MM.1S (cell line): ENCODE measurements around the gene CPSF2.

ENCODE experiments used
- EZH2 ChIP-seq: fragments of 300-600 bp; sonication (generic); optimal IDR thresholded peaks from 2 replicates; pipeline ENCODE3; 2017; ENCODE audit warnings: low read depth, mild to moderate bottlenecking, antibody characterized with exemption, low read length, mixed read lengths
- EZH2phosphoT487 ChIP-seq: fragments of 300-600 bp; sonication (generic); IDR thresholded peaks from 2 replicates; pipeline ENCODE4 v1.6.1; 2018; ENCODE audit warnings: antibody characterized with exemption, low read length
- TF ChIP-seq, protein P1 (sequence below): fragments of 300-600 bp; sonication (generic); IDR thresholded peaks from 2 replicates; pipeline ENCODE4 v1.5.1; 2016; ENCODE audit warnings: antibody characterized with exemption, low read length, mixed read lengths

DNA sequence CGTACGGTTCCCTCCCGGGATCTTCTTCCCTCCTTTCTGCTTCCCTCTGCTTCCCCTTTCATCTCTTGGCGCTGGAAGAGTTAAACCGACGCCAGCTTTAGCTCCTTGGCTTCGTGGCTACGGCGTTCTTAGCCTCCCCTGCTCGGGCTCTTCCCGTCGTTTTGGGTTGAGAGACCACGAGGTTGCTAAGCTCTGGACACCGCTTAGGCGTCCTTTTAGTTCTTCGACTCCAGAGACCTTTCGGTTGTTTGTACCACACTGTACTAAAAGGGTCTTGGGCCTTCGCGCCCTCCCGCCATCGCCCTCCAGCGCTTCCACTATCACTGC is 545 bp downstream of the CPSF2 start:
- TF ChIP-seq, protein P1, sequence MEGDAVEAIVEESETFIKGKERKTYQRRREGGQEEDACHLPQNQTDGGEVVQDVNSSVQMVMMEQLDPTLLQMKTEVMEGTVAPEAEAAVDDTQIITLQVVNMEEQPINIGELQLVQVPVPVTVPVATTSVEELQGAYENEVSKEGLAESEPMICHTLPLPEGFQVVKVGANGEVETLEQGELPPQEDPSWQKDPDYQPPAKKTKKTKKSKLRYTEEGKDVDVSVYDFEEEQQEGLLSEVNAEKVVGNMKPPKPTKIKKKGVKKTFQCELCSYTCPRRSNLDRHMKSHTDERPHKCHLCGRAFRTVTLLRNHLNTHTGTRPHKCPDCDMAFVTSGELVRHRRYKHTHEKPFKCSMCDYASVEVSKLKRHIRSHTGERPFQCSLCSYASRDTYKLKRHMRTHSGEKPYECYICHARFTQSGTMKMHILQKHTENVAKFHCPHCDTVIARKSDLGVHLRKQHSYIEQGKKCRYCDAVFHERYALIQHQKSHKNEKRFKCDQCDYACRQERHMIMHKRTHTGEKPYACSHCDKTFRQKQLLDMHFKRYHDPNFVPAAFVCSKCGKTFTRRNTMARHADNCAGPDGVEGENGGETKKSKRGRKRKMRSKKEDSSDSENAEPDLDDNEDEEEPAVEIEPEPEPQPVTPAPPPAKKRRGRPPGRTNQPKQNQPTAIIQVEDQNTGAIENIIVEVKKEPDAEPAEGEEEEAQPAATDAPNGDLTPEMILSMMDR, result no peak
- no peak for TF ChIP-seq EZH2phosphoT487
- no peak for TF ChIP-seq EZH2
